ENCODE measurements around the gene C10orf90.

DNA sequence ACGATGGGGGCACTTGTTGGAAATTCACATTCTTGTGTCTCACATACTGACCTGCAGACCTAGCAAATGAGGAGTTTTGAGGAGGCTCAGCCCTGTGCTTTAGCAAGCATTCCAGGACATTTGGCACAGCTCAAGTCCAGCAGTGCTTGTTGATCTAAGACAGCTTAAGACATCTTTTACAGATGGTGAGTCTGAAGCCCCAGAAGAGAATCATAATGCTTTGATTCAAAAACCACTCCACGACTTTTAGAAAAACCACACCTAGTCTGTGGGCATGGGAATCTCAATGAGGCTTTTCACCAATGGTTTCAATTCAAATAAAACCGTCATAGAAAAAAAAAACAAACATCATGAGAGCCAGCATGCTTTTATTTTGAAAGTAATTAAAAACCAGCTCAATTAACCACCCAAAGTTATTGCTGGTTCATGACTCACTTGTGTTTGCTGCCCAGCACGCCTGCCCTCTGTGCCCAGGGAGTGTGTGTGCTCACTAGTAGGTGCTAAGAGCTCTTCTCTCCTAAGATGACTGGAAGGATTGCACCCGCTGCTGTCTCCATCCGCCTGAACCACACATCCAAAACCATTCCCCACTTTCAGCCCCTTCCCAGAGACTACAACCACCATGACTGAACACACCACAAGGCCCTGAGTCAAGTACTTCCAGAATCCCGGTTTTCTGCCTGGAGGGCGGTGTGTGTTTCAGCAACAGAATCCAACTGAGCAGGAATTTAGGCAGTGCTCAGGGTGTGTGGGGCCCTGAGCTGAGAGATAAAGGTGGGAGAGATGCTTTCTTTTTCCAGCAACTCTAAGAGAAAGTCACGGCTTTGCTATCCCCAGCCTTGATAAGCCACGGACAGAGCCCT is 152.0 kb downstream of the C10orf90 start:
- no peak for TF ChIP-seq ESRRG (CRISPR knock-in tag; IDR thresholded peaks at IDR 0.05)
- TF ChIP-seq ZNF565 (CRISPR knock-in tag; conservative IDR thresholded peaks at IDR 0.05; ENCODE audit: low read depth): no peak
- no peak for TF ChIP-seq BACH2 (CRISPR knock-in tag; IDR thresholded peaks at IDR 0.05; ENCODE audit: borderline replicate concordance)
- TF ChIP-seq CSDC2 (CRISPR knock-in tag; IDR thresholded peaks at IDR 0.05): no peak
- no peak for TF ChIP-seq ZNF8 (CRISPR knock-in tag; IDR thresholded peaks at IDR 0.05)
- TF ChIP-seq TOX (CRISPR knock-in tag; IDR thresholded peaks at IDR 0.05; ENCODE audit: borderline replicate concordance): no peak
- no peak for TF ChIP-seq ISL1 (CRISPR knock-in tag; IDR thresholded peaks at IDR 0.05)
